GM12892 (cell line): ENCODE data around the gene KRT23.

Experiments
- POLR2A ChIP-seq: IDR thresholded peaks from 2 replicates; pipeline ENCODE4 v1.6.1; 2011; ENCODE audit warnings: low read depth, low read length, control low read depth
- POLR2AphosphoS5 ChIP-seq: IDR thresholded peaks from 2 replicates; pipeline ENCODE4 v1.6.1; 2011; ENCODE audit warnings: low read depth, low read length, control low read depth
- TAF1 ChIP-seq: IDR thresholded peaks from 2 replicates; pipeline ENCODE4 v1.6.1; 2011; ENCODE audit warnings: low read depth, mild to moderate bottlenecking, control low read depth, low read length, borderline replicate concordance

- TF ChIP-seq TAF1 (no peak), POLR2AphosphoS5 (no peak), POLR2A (no peak)
Observed at GRCh38 chr17:40906613-40907012, 30.8 kb downstream of the KRT23 start.
